GM19240 (cell line): ENCODE measurements around the gene ZNF74.
"Not testable (repeated sequence)": the region's sequence is repeated elsewhere in the genome, so short reads cannot be mapped to it uniquely, and the experiment has no call there.

Experiments used
- DNase-seq: peaks from one replicate; pipeline ENCODE4 v3.0.0; 2011; ENCODE audit warnings: low spot score; ENCODE audit not compliant: insufficient read length

ZNF74 gene

DNA sequence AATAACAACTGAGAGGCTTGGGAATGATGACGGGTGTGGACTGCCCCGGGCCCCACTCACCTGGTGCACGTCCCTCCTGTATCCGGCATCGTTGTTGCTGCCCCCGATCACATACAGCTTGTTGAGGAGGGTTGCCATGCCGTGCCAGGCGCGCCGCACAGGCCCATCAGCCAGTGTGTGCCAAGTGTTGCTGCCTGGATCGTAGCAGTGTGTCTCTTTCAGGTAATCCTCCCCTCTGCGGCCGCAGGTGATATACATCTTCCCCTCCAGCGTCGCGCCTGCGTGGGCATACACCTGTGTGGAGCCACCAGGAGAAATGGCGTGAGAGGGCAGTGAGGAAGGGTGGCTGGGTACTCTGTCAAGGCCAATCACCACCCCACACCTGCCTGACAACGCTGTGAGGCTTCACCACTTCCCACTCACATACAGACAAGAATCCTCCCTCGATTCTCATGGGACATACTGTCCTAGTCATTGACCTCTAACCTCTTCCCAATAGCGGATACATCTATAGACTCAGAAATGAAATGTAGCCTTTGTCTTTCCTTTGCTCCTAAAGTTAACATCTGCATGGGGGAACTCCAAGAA, 52.5 kb downstream of the ZNF74 start:
- no peak for DNase-seq

DNA sequence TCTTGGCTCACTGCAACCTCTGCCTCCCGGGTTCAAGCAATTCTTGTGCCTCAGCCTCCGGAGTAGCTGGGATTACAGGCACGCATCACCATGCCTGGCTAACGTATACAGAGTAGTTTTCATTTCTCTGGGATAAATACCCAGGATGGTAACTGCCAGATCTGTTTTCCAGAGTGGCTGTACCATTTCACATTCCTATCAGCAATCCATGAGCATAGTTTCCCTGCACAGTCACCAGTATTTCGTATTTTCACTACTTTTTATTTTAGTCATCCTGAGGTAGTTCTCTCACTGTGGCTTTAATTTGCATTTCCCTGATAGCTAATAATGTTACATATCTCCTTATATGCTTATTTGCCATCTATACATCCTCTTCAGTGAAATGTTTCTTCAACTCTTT, 54.7 kb downstream of the ZNF74 start:
- no peak for DNase-seq

DNA sequence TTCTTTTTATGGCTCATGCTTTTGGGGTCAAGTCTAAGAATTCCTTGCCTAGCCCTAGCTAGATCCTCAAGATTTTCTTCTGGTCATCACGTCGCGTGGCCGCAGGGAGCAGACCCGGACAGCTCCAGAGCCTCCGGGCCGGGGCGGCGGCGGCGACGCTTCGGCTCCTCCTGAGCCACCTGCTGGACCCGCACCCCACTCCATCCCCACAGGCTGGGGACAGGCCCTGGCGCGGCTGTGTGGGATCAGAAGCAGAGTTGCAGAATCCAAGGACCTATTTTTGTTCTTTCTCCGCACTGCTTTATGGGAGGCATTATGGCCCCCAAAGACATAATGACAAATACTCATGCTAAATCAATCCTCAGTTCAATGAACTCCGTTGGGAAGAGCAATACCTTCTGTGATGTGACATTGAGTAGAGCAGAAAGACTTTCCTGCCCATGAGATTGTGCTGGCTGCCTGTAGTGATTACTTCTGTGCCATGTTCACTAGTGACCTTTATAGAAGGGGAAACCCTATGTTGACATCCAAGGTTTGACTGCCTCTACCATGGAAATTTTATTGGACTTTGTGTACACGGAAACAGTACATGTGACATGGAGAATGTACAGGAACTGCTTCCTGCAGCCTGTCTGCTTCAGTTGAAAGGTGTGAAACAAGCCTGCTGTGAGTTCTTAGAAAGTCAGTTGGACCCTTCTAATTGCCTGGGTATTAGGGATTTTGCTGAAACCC, 56.0 kb downstream of the ZNF74 start:
- DNase-seq, result no peak

DNA sequence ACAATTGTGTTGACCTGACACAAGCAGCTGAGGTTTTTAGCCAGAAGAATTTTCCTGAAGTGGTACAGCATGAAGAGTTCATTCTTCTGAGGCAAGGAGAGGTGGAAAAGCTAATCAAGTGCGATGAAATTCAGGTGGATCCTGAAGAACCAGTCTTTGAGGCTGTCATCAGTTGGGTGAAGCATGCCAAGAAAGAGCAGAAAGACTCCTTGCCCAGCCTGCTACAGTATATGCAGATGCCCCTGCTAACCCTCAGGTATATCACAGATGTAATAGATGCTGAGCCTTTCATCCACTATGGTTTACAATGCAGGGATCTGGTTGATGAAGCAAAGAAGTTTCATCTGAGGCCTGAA, 56.6 kb downstream of the ZNF74 start:
- no peak for DNase-seq

DNA sequence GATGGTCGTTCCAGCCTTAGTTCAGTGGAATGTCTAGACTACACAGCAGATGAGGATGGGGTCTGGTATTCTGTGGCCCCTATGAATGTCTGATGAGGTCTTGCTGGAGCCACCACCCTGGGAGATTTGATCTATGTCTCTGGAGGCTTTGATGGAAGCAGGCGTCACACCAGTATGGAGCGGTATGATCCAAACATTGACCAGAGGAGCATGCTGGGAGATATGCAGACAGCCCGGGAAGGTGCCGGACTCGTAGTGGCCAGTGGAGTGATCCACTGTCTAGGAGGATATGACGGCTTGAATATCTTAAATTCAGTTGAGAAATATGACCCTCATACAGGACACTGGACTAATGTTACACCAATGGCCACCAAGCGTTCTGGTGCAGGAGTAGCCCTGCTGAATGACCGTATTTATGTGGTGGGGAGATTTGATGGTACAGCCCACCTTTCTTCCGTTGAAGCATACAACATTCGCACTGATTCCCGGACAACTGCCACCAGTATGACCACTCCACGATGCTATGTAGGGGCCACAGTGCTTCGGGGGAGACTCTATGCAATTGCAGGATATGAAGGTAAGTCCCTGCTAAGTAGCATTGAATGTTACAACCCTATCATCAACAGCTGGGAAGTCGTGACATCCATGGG, 57.3 kb downstream of the ZNF74 start:
- not testable (repeated sequence) for DNase-seq

DNA sequence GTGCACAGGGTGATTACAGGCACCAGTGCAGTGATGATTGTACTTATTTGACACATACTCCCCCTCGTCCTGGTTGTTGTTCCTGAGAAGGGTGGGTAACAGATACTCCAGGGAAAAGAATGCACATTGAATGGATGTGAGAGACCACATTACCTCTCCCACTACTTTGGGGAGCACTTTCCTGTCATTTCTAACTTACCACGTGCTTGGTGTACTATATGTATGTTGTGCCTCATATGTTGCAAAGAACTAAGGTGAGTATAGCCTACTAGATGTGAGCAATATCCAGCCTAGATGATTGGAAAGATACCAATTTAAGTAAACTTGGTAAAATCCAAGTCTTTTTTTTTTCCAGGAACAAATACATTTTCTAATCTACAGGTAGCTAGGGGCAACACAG, 58.0 kb downstream of the ZNF74 start:
- DNase-seq, result no peak

DNA sequence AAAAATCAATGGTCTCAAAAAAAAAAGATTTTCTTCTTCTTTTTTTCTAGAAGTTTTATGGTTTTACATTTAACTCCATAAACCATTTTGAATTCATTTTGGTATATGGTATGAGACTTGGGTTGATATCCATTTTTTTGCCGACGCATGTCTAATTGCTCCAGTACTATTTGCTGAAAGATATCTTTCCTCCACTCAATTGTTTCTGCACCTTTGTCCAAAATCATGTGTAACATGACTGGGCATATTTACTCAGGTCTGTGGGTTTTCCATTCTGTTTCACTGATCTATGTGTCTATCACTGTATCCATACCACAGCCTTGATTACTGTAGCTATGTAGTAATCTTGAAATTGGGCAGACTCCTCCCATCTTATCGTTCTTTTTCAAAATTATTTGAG, 59.3 kb downstream of the ZNF74 start:
- no peak for DNase-seq

DNA sequence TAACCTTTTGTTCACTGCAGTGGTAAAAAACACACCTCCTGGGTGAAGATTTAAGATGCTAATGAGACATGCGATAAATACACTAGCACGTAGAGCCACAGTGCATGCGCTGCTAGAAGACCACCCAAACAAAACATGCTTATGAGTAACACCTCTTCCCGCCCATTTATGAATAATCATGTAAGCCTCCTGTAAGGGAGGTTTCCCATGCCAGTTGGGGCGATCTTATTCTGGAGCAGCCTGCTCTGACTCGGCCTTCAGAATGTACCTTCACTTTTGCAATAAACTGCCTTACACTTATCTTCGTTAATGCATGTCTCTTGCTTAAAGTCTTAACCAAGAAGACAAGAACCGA, 61.7 kb downstream of the ZNF74 start:
- no peak for DNase-seq

DNA sequence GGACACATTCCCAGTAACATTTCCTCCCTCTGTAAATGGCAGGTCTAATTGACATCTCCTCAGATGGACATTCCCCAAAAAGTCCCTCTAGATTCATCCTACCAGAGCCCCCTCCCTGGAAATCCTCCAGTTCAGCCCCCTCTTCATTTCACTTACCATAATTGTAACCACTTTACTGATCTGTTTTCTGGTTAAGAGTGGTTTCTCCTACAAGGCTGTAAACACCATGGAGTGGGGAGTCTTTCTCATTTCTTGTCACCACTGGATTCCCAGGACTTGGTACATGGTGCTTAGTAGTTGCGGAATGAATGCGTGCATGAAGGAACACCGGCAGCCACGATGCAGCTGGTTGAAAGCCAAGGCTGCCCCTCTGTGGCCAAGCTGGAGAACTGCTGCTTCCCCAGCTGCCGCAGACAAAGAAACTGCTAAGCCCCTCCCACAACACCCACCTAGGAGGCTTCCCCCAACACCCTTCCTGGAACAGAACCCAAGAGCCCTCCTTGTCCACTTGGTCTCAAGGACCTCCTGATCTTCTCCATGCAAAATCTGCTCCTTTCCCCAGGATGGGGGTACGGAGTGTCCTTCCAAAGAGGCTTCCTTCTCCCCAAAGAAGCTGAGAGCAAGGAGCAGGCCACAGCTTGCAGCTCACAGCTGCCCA, 62.2 kb downstream of the ZNF74 start:
- peak; percentile 88 for DNase-seq

DNA sequence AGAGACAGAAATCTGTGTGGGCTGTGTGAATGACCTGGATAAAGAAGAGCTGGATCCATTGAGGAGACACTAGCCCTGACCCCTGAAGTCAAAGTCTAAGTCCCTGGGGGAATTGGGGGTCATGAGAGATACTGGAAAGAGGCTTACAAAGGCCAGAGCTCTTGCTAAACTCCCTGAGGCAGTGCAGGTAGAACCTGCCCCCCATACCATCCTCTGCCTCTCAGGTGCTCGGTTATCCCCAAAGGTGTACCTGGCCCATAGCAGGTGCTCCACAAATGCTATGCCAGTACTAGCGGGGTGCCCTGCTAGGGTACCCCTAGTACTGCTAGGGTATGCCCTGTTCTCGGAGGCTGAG, 62.7 kb downstream of the ZNF74 start:
- no peak for DNase-seq

DNA sequence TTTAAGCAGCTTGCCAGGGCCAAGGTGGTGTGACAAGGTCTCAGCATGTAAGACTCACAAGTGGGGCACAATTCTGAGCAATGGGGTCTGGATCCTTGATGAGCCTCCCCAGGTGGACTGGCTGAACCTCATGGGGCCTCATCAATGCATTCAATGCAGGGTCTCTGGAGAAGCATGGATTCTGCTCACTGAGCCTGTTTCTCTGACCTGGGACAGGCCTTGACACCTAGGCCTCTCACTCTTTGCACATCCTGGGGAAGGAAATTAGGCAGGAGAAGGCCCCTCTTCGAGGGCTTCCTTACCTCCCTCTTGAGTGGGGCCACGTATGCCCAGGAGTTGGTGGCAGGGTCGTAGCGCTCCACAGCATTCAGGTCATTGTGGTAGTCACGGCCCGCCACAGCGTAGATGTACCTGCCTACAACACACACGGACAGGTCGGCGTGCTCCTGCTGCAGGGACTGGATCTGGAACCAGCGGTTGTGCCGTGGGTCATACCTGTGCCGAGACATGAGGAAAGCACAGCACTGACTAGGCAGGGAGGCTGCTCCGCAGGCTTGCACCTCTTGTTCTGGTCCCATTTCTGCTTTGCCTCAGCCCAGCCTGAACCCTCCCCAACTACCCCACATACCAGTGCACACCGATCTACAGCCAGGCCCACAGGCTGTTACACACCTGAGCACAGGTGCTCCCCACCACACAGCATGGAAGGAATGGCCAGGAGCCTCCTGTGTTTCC, 63.7 kb downstream of the ZNF74 start:
- DNase-seq, result no peak
